Astrocyte (in vitro differentiated cells and primary cell): Measurements from ENCODE around the gene LRATD1.

Experiments used
- CTCF ChIP-seq: IDR thresholded peaks from 2 replicates; pipeline ENCODE4 v1.5.1; 2011; ENCODE audit warnings: low read depth, mild to moderate bottlenecking, inconsistent platforms, low read length, moderate library complexity; ENCODE audit not compliant: insufficient read depth
- EZH2 ChIP-seq: IDR thresholded peaks from 2 replicates; pipeline ENCODE4 v1.6.1; 2012; ENCODE audit warnings: mild to moderate bottlenecking, low read length, inconsistent platforms; ENCODE audit not compliant: insufficient read depth

- TF ChIP-seq CTCF (no peak), EZH2 (no peak)
These were observed 28.8 kb upstream of the LRATD1 start for GRCh38 chr2:14603676-14604075.
